MM.1S (cell line): ENCODE results near the gene LGMN.

Experiments used
- DNase-seq: peaks from one replicate; pipeline ENCODE4 v3.0.0-alpha.2; 2015
- H2AFZ ChIP-seq: fragments of 300-600 bp; sonication (generic); 2 replicates; pipeline ENCODE4 v1.6.0; 2016; ENCODE audit warnings: antibody characterized with exemption, low read length
- H3F3A ChIP-seq: fragments of 300-600 bp; sonication (generic); 2 replicates; pipeline ENCODE4 v1.6.1; 2016; ENCODE audit warnings: mild to moderate bottlenecking, antibody characterized with exemption, low read length, moderate library complexity, mixed read lengths; ENCODE audit not compliant: insufficient read depth
- H3K27ac ChIP-seq: fragments of 300-600 bp; sonication (generic); 2 replicates; pipeline ENCODE4 v1.5.1; 2016; ENCODE audit warnings: mild to moderate bottlenecking, low read length
- H3K27me3 ChIP-seq: fragments of 300-600 bp; sonication (generic); replicated peaks from 2 replicates; pipeline ENCODE4 v1.6.0; 2016; ENCODE audit warnings: low read length; ENCODE audit not compliant: insufficient read depth
- H3K36me3 ChIP-seq: fragments of 300-600 bp; sonication (generic); replicated peaks from 2 replicates; pipeline ENCODE4 v1.6.1; 2016; ENCODE audit warnings: mild to moderate bottlenecking, low read length, mixed read lengths; ENCODE audit not compliant: insufficient read depth
- H3K4me1 ChIP-seq: fragments of 300-600 bp; sonication (generic); 2 replicates; pipeline ENCODE4 v1.6.1; 2016; ENCODE audit warnings: low read length, mixed read lengths
- H3K4me2 ChIP-seq: fragments of 300-600 bp; sonication (generic); 2 replicates; pipeline ENCODE4 v1.6.0; 2016; ENCODE audit warnings: low read depth, low read length
- H3K4me3 ChIP-seq: fragments of 300-600 bp; sonication (generic); 2 replicates; pipeline ENCODE4 v1.5.1; 2016; ENCODE audit warnings: low read length, mixed read lengths
- H3K79me2 ChIP-seq: fragments of 300-600 bp; sonication (generic); 2 replicates; pipeline ENCODE4 v1.6.1; 2016; ENCODE audit warnings: mixed run types, low read length, mixed read lengths
- H3K9ac ChIP-seq: fragments of 300-600 bp; sonication (generic); 2 replicates; pipeline ENCODE4 v1.6.1; 2016; ENCODE audit warnings: low read length, mixed read lengths
- H3K9me2 ChIP-seq: fragments of 300-600 bp; sonication (generic); replicated peaks from 2 replicates; pipeline ENCODE4 v1.6.1; 2016; ENCODE audit warnings: mild to moderate bottlenecking, low read length, mixed read lengths; ENCODE audit not compliant: insufficient read depth
- H3K9me3 ChIP-seq: fragments of 300-600 bp; sonication (generic); replicated peaks from 2 replicates; pipeline ENCODE4 v1.6.1; 2016; ENCODE audit warnings: mild to moderate bottlenecking, low read length, mixed read lengths; ENCODE audit not compliant: insufficient read depth
- H4K20me1 ChIP-seq: fragments of 300-600 bp; sonication (generic); 2 replicates; pipeline ENCODE4 v1.6.1; 2016; ENCODE audit warnings: mild to moderate bottlenecking, low read length, moderate library complexity, mixed read lengths; ENCODE audit not compliant: insufficient read depth
- CTCF ChIP-seq: fragments of 300-600 bp; sonication (generic); IDR thresholded peaks from 2 replicates; pipeline ENCODE4 v1.5.1; 2016; ENCODE audit warnings: antibody characterized with exemption, low read length, mixed read lengths
- EZH2 ChIP-seq: fragments of 300-600 bp; sonication (generic); optimal IDR thresholded peaks from 2 replicates; pipeline ENCODE3; 2017; ENCODE audit warnings: low read depth, mild to moderate bottlenecking, antibody characterized with exemption, low read length, mixed read lengths
- EZH2phosphoT487 ChIP-seq: fragments of 300-600 bp; sonication (generic); IDR thresholded peaks from 2 replicates; pipeline ENCODE4 v1.6.1; 2018; ENCODE audit warnings: antibody characterized with exemption, low read length

LGMN gene

DNA sequence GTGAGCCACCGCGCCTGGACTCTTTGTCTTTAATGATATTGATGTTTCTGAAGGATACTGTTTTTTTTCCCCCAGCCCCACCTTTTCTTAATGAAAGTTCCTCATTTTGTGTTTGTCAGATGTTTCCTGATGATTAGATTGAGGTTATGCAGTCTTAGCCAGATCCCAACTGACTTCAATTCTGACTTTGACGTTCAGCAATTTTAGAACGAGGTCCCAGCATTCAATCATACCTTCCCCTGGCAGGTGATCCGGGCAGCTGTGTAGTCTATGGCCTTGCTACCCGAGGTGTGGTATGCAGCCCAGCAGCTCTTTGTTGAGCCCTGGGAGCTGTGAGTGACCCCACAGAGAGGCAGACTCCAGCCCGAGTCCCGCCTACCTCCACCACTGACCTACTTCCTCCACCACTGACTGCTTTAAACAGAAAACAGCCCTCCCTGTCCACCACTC lies 82.7 kb downstream of the LGMN start:
- no peak overlapping the region for H3K27ac ChIP-seq
- no peaks in the 10 kb centered on the region for H3K9me2 ChIP-seq
- no peak overlapping the region for H3K4me3 ChIP-seq
- H3K27me3 ChIP-seq: no peaks in the 10 kb centered on the region
- H3K36me3 ChIP-seq: no peaks in the 10 kb centered on the region
- H3K9me3 ChIP-seq: no peaks in the 10 kb centered on the region
- no peak overlapping the region for H3K4me2 ChIP-seq
- no peaks in the 10 kb centered on the region for H3K79me2 ChIP-seq
- H3F3A ChIP-seq: no peaks in the 10 kb centered on the region
- H3K9ac ChIP-seq: no peak overlapping the region
- TF ChIP-seq CTCF (no peak), EZH2phosphoT487 (no peak), EZH2 (no peak)
- no peak for DNase-seq
- H2AFZ ChIP-seq: no peak overlapping the region
- H3K4me1 ChIP-seq: no peaks in the 10 kb centered on the region
- H4K20me1 ChIP-seq: no peaks in the 10 kb centered on the region

- Histone ChIP-seq H3K9ac (no peak overlapping the region), H3K4me3 (no peak overlapping the region), H3K4me1 (no peaks in the 10 kb centered on the region), H3K27me3 (no peaks in the 10 kb centered on the region), H3K9me2 (no peaks in the 10 kb centered on the region), H3F3A (no peaks in the 10 kb centered on the region), H3K9me3 (no peaks in the 10 kb centered on the region), H4K20me1 (no peaks in the 10 kb centered on the region), H3K4me2 (no peak overlapping the region), H3K36me3 (no peaks in the 10 kb centered on the region), H3K27ac (no peak overlapping the region), H3K79me2 (no peaks in the 10 kb centered on the region), H2AFZ (no peak overlapping the region)
- no peak for DNase-seq
- TF ChIP-seq EZH2 (no peak), EZH2phosphoT487 (no peak), CTCF (no peak)
Measured at GRCh38 chr14:92663049-92663448, 85.4 kb downstream of the LGMN start.

GRCh38 chr14:92660571-92660970 lies 87.9 kb downstream of the LGMN start:
- Histone ChIP-seq H3K9me3 (no peaks in the 10 kb centered on the region), H3K79me2 (no peaks in the 10 kb centered on the region), H3F3A (no peaks in the 10 kb centered on the region), H2AFZ (no peak overlapping the region), H3K4me3 (no peak overlapping the region), H3K27me3 (no peaks in the 10 kb centered on the region), H3K27ac (no peak overlapping the region), H3K9ac (no peak overlapping the region), H3K36me3 (no peaks in the 10 kb centered on the region), H3K9me2 (no peaks in the 10 kb centered on the region), H3K4me2 (no peak overlapping the region), H3K4me1 (no peaks in the 10 kb centered on the region), H4K20me1 (no peaks in the 10 kb centered on the region)
- TF ChIP-seq CTCF (no peak), EZH2phosphoT487 (no peak), EZH2 (no peak)
- DNase-seq: no peak
